ENCODE measurements around the gene UNC5CL. TPM values are rescaled to one million over a fixed set of nuclear protein-coding genes. Genes with fewer than 3 reads are reported as not detected.
A peak's percentile ranks its signal among the peaks of the same experiment; 100 is the strongest.

UNC5CL gene
- total RNA-seq, 1 experiment from 2014 or later = 0.81 TPM

- H2AFZ ChIP-seq (ENCODE audit: low read length) = no peak overlapping the region
These were observed 34.4 kb upstream of the UNC5CL start for GRCh38 chr6:41073203-41073967.

More at GRCh38 chr6:41073203-41073967, 34.4 kb upstream of the UNC5CL start:
- Histone ChIP-seq H4K20me1 (ENCODE audit: control insufficient read depth, insufficient read depth, insufficient read length) (no peaks in the 10 kb centered on the region), H3K18ac (ENCODE audit: insufficient read length, low read depth, low read length) (peak overlapping the region; percentile 47), H3K9me3 (ENCODE audit: control insufficient read depth, low read depth, low read length) (no peaks in the 10 kb centered on the region), H3K79me1 (ENCODE audit: insufficient read depth, low read depth, low read length, poor library complexity, severe bottlenecking) (no peaks in the 10 kb centered on the region), H3K23ac (ENCODE audit: insufficient read length, low read depth, low read length) (no peak overlapping the region), H2BK120ac (ENCODE audit: low read depth, low read length, poor library complexity, severe bottlenecking) (no peak overlapping the region), H3K27me3 (ENCODE audit: insufficient read depth, low read length) (no peaks in the 10 kb centered on the region), H4K91ac (ENCODE audit: insufficient read length, low read depth, low read length) (no peak overlapping the region), H3K4ac (ENCODE audit: low read depth, low read length) (no peak overlapping the region), H2BK5ac (ENCODE audit: insufficient read length, low read length) (no peak overlapping the region), H4K8ac (replicated peaks; ENCODE audit: insufficient read length, low read depth, low read length) (no peak overlapping the region), H2BK12ac (ENCODE audit: insufficient read length, low read depth, low read length) (no peak overlapping the region), H3T11ph (ENCODE audit: low read length) (no peak overlapping the region), H3K27ac (ENCODE audit: insufficient read length, low read depth, low read length) (peak overlapping the region; percentile 38), H3K9ac (ENCODE audit: extremely low read depth, insufficient read length, low read length) (peak overlapping the region; percentile 91), H3K4me2 (ENCODE audit: insufficient read depth, insufficient read length, low read length) (peak overlapping the region; percentile 100), H4K5ac (ENCODE audit: insufficient read length, low read depth, low read length) (no peak overlapping the region), H3K23me2 (ENCODE audit: insufficient read length, low read depth, low read length, poor library complexity, severe bottlenecking) (peaks cover 9% of the 10 kb centered on the region), H3K4me1 (ENCODE audit: insufficient read depth, low read length) (no peaks in the 10 kb centered on the region), H3K56ac (ENCODE audit: insufficient read length, low read depth, low read length) (no peak overlapping the region), H2BK20ac (ENCODE audit: low read depth, low read length, poor library complexity, severe bottlenecking) (no peak overlapping the region), H3K79me2 (ENCODE audit: insufficient read depth, low read length) (peaks cover 38% of the 10 kb centered on the region), H2BK15ac (ENCODE audit: low read depth, low read length) (no peak overlapping the region), H3K14ac (ENCODE audit: insufficient read depth, low read length) (peak overlapping the region; percentile 89), H2AK5ac (ENCODE audit: insufficient read length, low read length) (no peak overlapping the region)
- Mint-ChIP-seq H3K9me3 (no peaks in the 10 kb centered on the region; a peak in 1 of 5 replicates), H3K27ac (peak overlapping the region; percentile 88 to 92 (median 88)), H3K4me1 (peaks cover 38 to 40% of the 10 kb centered on the region in 2 experiments), H3K4me3 (peak overlapping the region; percentile 91 to 92), H3K27me3 (ENCODE audit: low read depth) (no peaks in the 10 kb centered on the region), H3K36me3 (ENCODE audit: insufficient read depth in 1 of 3, low read depth in 3 of 3) (peaks cover 0 to 31% (median 20%) of the 10 kb centered on the region in 3 experiments; a peak in 5 of 7 replicates)
- peak; percentile 55 for TF ChIP-seq CTCF (conservative IDR thresholded peaks at IDR 0.05)
- peak; percentile 87 for DNase-seq
- WGBS (ENCODE audit: extremely low coverage, insufficient read length, low lambda C conversion rate) = no CpG with 5 or more reads among the region's 74 CpGs
